ENCODE measurements around the gene NEDD4L.

Gene NEDD4L

DNA sequence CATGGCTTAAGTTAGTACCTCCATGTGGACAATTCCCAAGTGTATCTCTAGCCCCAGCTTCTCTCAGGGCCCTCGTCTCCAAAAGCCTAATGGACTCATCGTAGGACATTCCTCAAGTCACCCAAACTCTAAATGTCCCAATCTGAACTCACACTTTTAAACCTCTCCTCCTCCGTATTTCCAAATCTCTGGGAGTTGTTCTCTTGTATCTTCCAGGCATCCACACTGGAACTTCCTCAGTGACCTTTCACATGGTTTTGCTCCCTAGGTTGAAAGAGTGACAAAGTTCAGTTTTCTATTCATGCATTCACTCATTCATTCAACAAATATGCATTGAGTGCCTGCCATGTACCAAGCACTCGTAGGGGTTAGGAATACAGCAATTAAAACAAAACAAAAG is 364.6 kb downstream of the NEDD4L start:
- DNase-seq, result no peak
- no peaks in the 10 kb centered on the region for H3K27me3 ChIP-seq (ENCODE audit: insufficient read depth, low read depth, severe bottlenecking)
- no peaks in the 10 kb centered on the region for H3K9me3 ChIP-seq (ENCODE audit: severe bottlenecking)
- H3K4me3 ChIP-seq (ENCODE audit: low read depth, low read length), result no peak overlapping the region
- TF ChIP-seq, protein P1, sequence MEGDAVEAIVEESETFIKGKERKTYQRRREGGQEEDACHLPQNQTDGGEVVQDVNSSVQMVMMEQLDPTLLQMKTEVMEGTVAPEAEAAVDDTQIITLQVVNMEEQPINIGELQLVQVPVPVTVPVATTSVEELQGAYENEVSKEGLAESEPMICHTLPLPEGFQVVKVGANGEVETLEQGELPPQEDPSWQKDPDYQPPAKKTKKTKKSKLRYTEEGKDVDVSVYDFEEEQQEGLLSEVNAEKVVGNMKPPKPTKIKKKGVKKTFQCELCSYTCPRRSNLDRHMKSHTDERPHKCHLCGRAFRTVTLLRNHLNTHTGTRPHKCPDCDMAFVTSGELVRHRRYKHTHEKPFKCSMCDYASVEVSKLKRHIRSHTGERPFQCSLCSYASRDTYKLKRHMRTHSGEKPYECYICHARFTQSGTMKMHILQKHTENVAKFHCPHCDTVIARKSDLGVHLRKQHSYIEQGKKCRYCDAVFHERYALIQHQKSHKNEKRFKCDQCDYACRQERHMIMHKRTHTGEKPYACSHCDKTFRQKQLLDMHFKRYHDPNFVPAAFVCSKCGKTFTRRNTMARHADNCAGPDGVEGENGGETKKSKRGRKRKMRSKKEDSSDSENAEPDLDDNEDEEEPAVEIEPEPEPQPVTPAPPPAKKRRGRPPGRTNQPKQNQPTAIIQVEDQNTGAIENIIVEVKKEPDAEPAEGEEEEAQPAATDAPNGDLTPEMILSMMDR (IDR thresholded peaks at IDR 0.05; ENCODE audit: low read depth, low read length), result no peak
- H3K36me3 ChIP-seq, result no peaks in the 10 kb centered on the region
- no peak overlapping the region for H3K27ac ChIP-seq

DNA sequence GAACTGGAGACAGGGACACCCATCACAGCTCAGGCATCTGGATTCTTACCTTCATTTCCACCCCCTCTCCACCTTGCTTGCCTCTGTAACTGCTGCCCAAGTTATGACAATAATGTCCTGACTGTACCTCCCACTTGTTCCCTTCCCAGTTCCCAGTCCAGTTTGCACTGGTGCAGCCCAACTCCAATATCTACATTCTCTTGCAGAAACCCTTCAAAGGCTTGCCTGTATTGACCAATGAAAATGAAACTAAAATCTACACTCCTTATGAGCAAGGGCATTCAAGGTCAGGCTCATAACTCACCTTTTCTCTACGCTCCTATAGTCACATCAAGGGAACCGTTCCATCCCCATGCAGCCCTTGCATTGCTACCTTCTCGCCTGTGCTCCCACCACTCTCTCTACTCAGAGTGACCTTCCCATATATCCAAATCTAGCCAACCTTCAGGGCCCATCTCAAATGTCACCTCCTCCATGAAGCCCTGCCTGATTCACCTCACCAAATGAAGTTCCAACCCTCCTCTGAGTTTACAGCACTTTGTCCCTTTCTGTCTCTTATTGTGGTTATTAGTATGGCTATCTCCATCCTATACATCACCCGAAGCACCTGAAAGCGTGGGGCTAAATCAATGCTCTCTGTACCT is 365.9 kb downstream of the NEDD4L start:
- no peaks in the 10 kb centered on the region for H3K27me3 ChIP-seq (ENCODE audit: insufficient read depth, low read depth, severe bottlenecking)
- H3K4me3 ChIP-seq (ENCODE audit: low read depth, low read length), result no peak overlapping the region
- no peak overlapping the region for H3K27ac ChIP-seq
- no peaks in the 10 kb centered on the region for H3K9me3 ChIP-seq (ENCODE audit: severe bottlenecking)
- TF ChIP-seq, protein P1 (IDR thresholded peaks at IDR 0.05; ENCODE audit: low read depth, low read length), result no peak
- H3K36me3 ChIP-seq, result no peaks in the 10 kb centered on the region
- DNase-seq, result no peak

DNA sequence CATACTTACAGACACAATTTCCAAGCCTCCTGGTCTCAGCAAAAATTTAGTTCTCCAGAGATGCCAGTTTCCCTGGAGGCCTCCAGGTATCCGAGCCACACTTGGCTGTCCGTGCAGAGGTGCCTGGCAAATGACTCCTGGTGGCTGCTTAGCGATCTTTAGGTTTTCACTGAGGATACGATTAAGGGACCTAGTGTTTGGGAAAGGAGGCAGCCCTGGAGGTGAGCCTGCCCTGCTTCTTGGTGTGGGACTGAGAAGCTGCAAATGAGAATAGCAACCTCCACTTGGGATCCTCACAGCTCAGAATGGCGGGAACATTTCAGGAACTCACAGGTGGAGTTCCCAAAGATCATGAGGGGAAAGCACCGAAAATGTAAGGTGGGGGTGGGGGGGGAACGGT is 367.3 kb downstream of the NEDD4L start:
- no peaks in the 10 kb centered on the region for H3K9me3 ChIP-seq (ENCODE audit: severe bottlenecking)
- H3K27me3 ChIP-seq (ENCODE audit: insufficient read depth, low read depth, severe bottlenecking), result no peaks in the 10 kb centered on the region
- TF ChIP-seq, protein P1 (IDR thresholded peaks at IDR 0.05; ENCODE audit: low read depth, low read length), result no peak

DNA sequence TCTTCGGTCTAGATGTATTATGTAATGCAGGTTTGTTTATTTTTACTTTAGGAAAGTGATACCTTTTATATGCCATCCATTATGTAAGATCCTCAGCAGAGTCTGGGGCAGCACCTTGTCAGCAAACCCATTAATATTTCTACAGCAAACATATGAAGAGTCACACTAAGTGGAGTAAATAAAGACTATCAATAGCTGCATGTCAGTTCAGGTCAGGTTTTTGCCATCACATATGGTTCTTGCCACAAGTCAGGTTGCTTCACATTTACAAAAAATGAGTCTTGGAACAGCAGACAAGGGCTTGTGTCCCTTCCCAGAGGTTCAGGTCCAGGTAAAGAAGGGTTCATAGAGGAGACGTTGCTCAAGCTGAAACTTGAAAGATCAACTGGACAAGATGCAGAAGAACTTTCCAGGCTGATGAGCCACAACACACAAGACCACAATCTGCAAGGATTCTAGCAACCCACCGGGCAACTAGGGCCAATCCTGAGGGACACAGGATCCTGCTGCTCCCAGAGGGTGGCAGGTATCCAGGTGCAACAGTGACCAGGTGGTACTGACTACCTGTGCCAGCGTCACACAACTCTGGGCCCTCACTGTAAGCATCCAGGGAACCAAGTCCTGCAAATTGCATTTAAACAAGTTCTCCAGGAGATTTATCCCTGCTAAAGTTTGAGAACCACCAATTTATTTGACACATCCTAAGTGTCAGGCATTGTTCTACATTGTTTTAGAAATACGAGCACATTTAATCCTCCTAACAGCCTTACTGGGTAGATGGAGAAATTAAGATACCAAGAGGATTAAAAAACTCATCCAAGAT is 369.0 kb downstream of the NEDD4L start:
- no peak for DNase-seq
- Histone ChIP-seq H3K36me3 (no peaks in the 10 kb centered on the region), H3K27ac (no peak overlapping the region)

More for the DNA sequence above, 367.3 kb downstream of the NEDD4L start:
- Histone ChIP-seq H3K4me3 (ENCODE audit: low read depth, low read length) (no peak overlapping the region), H3K27ac (no peak overlapping the region), H3K36me3 (no peaks in the 10 kb centered on the region)
- no peak for DNase-seq

DNA sequence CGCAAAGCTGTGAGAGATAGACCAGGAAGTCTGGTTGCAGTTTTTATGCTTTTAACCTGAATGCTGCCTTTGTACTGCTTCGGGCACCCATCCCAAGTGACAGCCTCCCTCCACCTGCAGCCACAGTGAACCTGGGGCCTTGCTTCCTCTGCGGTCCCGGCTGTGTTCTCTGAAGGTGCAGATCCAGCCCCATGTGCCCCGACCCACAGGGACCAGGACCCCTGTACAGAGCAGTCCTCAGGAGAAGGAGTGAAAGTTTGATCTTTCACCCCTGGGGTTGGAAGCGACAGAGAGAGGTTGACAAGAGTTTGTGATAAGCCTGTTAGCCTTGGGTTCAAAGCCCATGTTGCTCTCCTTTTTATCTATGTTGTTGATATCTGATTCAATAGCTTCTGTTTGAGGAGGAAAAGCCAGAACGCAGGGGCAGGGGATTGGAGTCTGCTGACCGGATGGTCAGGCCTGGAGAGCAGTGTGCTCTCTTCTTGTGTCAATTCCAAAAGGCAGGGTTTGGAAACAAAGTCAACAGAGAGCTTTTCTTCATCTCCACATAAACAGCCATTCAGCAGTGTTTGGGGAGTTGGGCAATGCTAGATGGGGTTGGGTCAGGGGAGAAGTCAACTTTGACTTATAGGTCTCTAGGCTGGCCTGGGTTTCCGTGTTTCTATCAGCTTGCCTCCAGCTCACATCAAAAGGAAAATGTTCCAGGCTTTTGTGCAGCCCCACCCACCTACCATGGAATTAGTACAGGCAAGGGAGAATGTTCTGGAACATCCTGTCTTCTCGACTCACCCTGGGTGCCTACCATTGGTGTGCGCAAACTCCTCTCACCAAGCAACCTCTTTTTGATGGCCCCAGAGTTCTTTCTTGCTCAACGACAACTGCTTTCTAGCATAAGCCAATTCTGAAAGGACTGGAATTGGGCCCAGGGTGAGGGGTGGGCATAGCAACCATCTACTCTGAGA is 369.9 kb downstream of the NEDD4L start:
- H3K36me3 ChIP-seq, result no peaks in the 10 kb centered on the region
- H3K27me3 ChIP-seq (ENCODE audit: insufficient read depth, low read depth, severe bottlenecking), result no peaks in the 10 kb centered on the region
- no peak overlapping the region for H3K27ac ChIP-seq
- DNase-seq, result no peak
- TF ChIP-seq, protein P1 (IDR thresholded peaks at IDR 0.05; ENCODE audit: low read depth, low read length), result no peak
- no peak overlapping the region for H3K4me3 ChIP-seq (ENCODE audit: low read depth, low read length)
- no peaks in the 10 kb centered on the region for H3K9me3 ChIP-seq (ENCODE audit: severe bottlenecking)

More for the DNA sequence above, 369.0 kb downstream of the NEDD4L start:
- TF ChIP-seq, protein P1 (IDR thresholded peaks at IDR 0.05; ENCODE audit: low read depth, low read length), result no peak
- H3K4me3 ChIP-seq (ENCODE audit: low read depth, low read length), result no peak overlapping the region
- H3K27me3 ChIP-seq (ENCODE audit: insufficient read depth, low read depth, severe bottlenecking), result no peaks in the 10 kb centered on the region
- H3K9me3 ChIP-seq (ENCODE audit: severe bottlenecking), result no peaks in the 10 kb centered on the region

Measured in WERI-Rb-1 (cell line).